Esophagus (tissue), 2 donors: ENCODE results near the gene TNRC18. TPM values are rescaled to one million over a fixed set of nuclear protein-coding genes. Genes with fewer than 3 reads are reported as not detected.
A peak's percentile ranks its signal among the peaks of the same experiment; 100 is the strongest.

Experiments
- H3K27ac ChIP-seq, 2 donors: one replicate each; pipeline ENCODE4 v1.5.1; 2013; ENCODE audit warnings: low read depth in 2 of 2, mild to moderate bottlenecking in 2 of 2, inconsistent platforms in 1 of 2, low read length in 1 of 2, moderate library complexity in 1 of 2
- H3K27me3 ChIP-seq, 2 donors: one replicate each; pipeline ENCODE4 v1.6.1; 2013; ENCODE audit warnings: low read length in 2 of 2, control low read depth in 1 of 2, mild to moderate bottlenecking in 1 of 2; ENCODE audit not compliant: insufficient read depth in 2 of 2, control insufficient read depth in 1 of 2
- H3K36me3 ChIP-seq, 2 donors: one replicate each; pipeline ENCODE4 v1.6.1; 2013; ENCODE audit warnings: low read length in 1 of 2; ENCODE audit not compliant: control insufficient read depth in 2 of 2, insufficient read depth in 2 of 2
- H3K4me1 ChIP-seq, 2 donors: one replicate each; pipeline ENCODE4 v1.6.1; 2013; ENCODE audit warnings: low read length in 1 of 2; ENCODE audit not compliant: control insufficient read depth in 2 of 2, insufficient read depth in 2 of 2
- H3K4me3 ChIP-seq, 2 donors: one replicate each; pipeline ENCODE4 v1.5.1; 2013; ENCODE audit warnings: low read length in 2 of 2, mild to moderate bottlenecking in 2 of 2, low read depth in 1 of 2, moderate library complexity in 1 of 2
- H3K9me3 ChIP-seq, 2 donors: one replicate each; pipeline ENCODE4 v1.6.1; 2013; ENCODE audit warnings: mild to moderate bottlenecking in 2 of 2, low read depth in 1 of 2, low read length in 1 of 2, moderate library complexity in 1 of 2; ENCODE audit not compliant: control insufficient read depth in 2 of 2, insufficient read depth in 1 of 2
- WGBS, 2 donors: extraction: QIAGEN DNeasy Blood & Tissue Kit; methylation state at CpG; one replicate each; pipeline ENCODE4 v1.1.7; 2013; 5-methylcytosine and 5-hydroxymethylcytosine counted together
- polyA plus RNA-seq, 2 donors: library from polyadenylated mRNA; stranded (reverse); fragments of 200-250 nt; gene quantifications; one replicate each; pipeline ENCODE4 v1.2.3, GENCODE V29; 2013
- donor health status: healthy with polysubstance abuse.
- donor health status: Bipolar disorder and iron deficiency.

The TNRC18 gene
- polyA plus RNA-seq, 2 donors: 18.0 to 34.0 TPM

- Histone ChIP-seq H3K27ac (no peak overlapping the region), H3K4me3 (no peak overlapping the region), H3K27me3 (no peaks in the 10 kb centered on the region), H3K4me1 (no peaks in the 10 kb centered on the region), H3K9me3 (peaks cover 0 to 4% of the 10 kb centered on the region in 2 donors), H3K36me3 (no peaks in the 10 kb centered on the region)
- 76 to 90% methylated on average over 20 to 24 of the region's 24 CpGs for WGBS, 2 donors
Observed at GRCh38 chr7:5439572-5440496, 16.2 kb upstream of the TNRC18 start.

DNA sequence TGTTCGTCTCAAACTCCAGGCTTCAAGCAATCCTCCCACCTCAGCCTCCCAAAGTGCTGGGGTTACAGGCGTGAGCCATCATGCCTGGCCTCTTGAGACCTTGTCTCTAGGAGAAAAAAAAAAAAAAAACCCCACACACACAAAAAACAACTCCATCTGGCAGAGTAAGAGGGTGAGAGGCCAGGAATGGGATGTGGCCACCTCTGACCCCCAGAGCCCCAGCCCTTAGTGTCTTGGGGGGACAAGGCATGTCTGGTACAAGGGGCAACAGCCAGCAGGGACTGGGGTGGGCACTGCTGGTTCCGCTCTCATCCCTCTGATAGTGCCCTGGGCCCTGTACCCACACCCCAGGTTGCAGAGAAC is 15.6 kb upstream of the TNRC18 start:
- no peak overlapping the region for H3K27ac ChIP-seq
- no peaks in the 10 kb centered on the region for H3K27me3 ChIP-seq
- no peaks in the 10 kb centered on the region for H3K36me3 ChIP-seq
- no peaks in the 10 kb centered on the region for H3K4me1 ChIP-seq
- H3K9me3 ChIP-seq: peaks cover 0 to 4% of the 10 kb centered on the region in 2 donors
- 71 to 85% methylated on average over 3 of the region's 3 CpGs for WGBS, 2 donors
- no peak overlapping the region for H3K4me3 ChIP-seq

DNA sequence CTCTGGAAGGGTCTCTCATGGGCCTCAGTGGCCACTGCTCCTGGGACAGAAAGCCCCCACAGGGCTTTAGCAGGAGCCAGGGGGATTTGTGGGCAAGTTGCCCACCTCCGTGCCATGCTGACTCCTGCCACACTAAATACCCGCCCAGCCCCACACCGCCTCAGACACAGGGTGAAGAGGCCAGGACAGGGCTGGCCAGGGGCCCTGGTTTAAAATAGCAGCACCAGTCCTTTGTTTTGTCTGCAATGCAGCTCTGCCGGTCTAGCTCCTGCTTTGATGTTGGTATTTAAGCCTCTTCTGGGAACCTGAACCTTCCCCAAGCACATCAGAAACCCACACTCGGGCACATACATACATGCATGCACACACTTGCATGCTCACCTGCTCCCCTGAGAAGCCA is 14.4 kb upstream of the TNRC18 start:
- H3K4me1 ChIP-seq: no peaks in the 10 kb centered on the region
- no peaks in the 10 kb centered on the region for H3K27me3 ChIP-seq
- WGBS, 2 donors: 51 to 71% methylated on average over 5 of the region's 5 CpGs
- peak overlapping the region in 1 of 2 donors; percentile 6 for H3K27ac ChIP-seq
- H3K4me3 ChIP-seq: no peak overlapping the region
- H3K36me3 ChIP-seq: no peaks in the 10 kb centered on the region
- H3K9me3 ChIP-seq: peaks cover 0 to 4% of the 10 kb centered on the region in 2 donors

DNA sequence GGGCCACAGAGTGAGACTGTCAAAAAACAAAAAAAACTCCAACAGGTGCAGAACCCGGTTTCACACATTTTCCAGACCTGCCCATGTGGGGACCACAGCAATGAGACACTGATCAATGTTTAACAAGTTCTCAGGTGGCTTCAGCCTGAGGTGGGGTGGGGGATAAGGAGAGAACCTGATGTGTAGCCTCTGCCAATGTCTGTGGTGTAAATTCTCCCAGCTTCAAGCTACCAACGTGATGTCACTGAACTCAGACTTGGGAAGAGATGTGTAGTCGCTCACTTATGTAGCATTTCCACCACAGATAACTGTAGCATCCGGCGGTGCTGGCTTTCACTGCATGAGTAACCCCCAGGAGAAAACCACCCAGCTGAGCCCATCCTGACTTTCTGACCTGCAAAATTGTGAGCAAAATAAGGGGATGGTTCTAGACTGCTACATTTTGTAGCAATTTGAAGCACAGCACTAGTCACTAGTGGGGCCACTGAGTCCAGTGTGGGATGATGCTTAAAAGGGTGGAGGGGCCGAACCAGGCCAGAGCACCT is 13.8 kb upstream of the TNRC18 start:
- Histone ChIP-seq H3K4me3 (no peak overlapping the region), H3K4me1 (no peaks in the 10 kb centered on the region), H3K9me3 (peaks cover 0 to 4% of the 10 kb centered on the region in 2 donors), H3K27me3 (no peaks in the 10 kb centered on the region), H3K27ac (no peak overlapping the region), H3K36me3 (no peaks in the 10 kb centered on the region)
- WGBS, 2 donors: 94 to 97% methylated on average over 6 of the region's 6 CpGs

GRCh38 chr7:5436003-5436678 is 12.5 kb upstream of the TNRC18 start:
- Histone ChIP-seq H3K27ac (no peak overlapping the region), H3K4me1 (no peaks in the 10 kb centered on the region), H3K27me3 (no peaks in the 10 kb centered on the region), H3K4me3 (no peak overlapping the region), H3K36me3 (no peaks in the 10 kb centered on the region), H3K9me3 (peaks cover 0 to 4% of the 10 kb centered on the region in 2 donors)
- 90 to 95% methylated on average over 5 of the region's 5 CpGs for whole genome bisulfite sequencing, 2 donors

- Histone ChIP-seq H3K36me3 (no peaks in the 10 kb centered on the region), H3K4me1 (peaks cover 0 to 3% of the 10 kb centered on the region in 2 donors), H3K4me3 (no peak overlapping the region), H3K27ac (no peak overlapping the region), H3K9me3 (peaks cover 0 to 4% of the 10 kb centered on the region in 2 donors), H3K27me3 (no peaks in the 10 kb centered on the region)
- 90 to 91% methylated on average over 12 of the region's 12 CpGs for WGBS, 2 donors
Observed at GRCh38 chr7:5435291-5436002, 11.8 kb upstream of the TNRC18 start.

DNA sequence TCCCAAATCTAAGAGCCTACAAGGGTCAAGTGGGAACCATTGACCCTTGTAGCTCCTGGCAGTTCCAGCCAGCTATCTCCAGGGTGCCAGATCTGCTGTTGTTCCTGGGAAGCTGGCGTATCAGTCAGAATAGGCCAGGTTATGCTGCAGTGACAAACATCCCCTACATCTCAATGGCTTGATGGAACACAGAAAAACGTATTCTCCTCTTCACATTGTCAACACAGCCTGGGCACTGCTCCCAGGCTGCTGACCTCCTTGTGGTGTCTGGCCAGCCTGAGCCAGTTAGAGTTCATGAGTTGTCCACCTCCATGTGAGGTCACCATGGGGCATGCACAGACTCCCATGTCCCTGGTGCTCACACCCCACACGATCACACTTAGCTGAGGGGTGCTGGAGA is 9.5 kb upstream of the TNRC18 start:
- Histone ChIP-seq H3K4me1 (peaks cover 0 to 7% of the 10 kb centered on the region in 2 donors), H3K9me3 (peaks cover 0 to 4% of the 10 kb centered on the region in 2 donors), H3K4me3 (no peak overlapping the region), H3K36me3 (no peaks in the 10 kb centered on the region), H3K27ac (no peak overlapping the region), H3K27me3 (no peaks in the 10 kb centered on the region)
- WGBS, 2 donors: 88 to 93% methylated on average over 3 of the region's 3 CpGs

DNA sequence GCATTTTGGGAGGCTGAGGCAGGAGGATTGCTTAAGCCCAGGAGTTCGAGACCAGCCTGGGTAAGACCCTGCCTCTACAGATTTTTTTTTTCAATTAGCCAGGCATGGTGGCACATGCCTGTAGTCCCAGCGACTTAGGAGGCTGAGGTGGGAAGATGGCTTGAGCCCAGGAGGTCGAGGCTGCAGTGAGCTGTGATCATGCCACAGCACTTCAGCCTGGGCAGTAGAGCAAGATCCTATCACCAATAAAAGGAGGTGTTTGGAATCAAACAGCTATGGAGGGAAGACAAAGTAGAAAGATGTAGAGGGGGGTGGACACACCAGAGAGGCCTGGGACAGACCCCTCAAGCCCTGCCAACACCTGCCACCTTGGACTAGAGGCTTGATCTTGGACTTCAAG is 9.1 kb upstream of the TNRC18 start:
- no peaks in the 10 kb centered on the region for H3K36me3 ChIP-seq
- H3K9me3 ChIP-seq: peaks cover 0 to 4% of the 10 kb centered on the region in 2 donors
- peaks cover 0 to 7% of the 10 kb centered on the region in 2 donors for H3K4me1 ChIP-seq
- H3K4me3 ChIP-seq: no peak overlapping the region
- H3K27me3 ChIP-seq: no peaks in the 10 kb centered on the region
- no peak overlapping the region for H3K27ac ChIP-seq
- WGBS, 2 donors: 87 to 91% methylated on average over 3 of the region's 3 CpGs

DNA sequence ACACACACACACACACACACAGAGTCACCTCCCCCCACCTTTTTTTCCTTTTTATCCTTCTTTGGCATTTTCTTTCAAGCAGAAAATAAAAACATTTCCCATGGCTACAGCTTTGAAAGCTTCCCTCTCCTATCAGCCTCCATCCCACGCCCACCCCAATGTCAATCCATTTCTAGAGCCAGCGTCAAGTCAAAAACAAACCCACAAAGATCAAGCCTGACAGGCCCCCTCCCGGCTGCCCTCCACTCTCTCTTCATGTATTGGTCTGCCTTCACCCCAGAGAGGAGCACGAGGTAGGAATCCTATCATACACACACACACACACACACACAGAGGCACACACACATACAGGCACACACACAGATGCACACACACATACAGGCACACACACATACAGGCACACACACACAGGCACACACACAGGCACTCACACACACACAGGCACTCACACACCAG is 8.0 kb upstream of the TNRC18 start:
- no peaks in the 10 kb centered on the region for H3K27me3 ChIP-seq

More for the DNA sequence above, 8.0 kb upstream of the TNRC18 start:
- 53 to 61% methylated on average over 4 of the region's 4 CpGs for WGBS, 2 donors
- no peak overlapping the region for H3K4me3 ChIP-seq
- no peaks in the 10 kb centered on the region for H3K9me3 ChIP-seq
- no peak overlapping the region for H3K27ac ChIP-seq
- no peaks in the 10 kb centered on the region for H3K36me3 ChIP-seq
- H3K4me1 ChIP-seq: peaks cover 0 to 7% of the 10 kb centered on the region in 2 donors
